GM18873 (cell line): Measurements from ENCODE around the gene TRPM4.
"Not testable (repeated sequence)": the region's sequence is repeated elsewhere in the genome, so short reads cannot be mapped to it uniquely, and the experiment has no call there.

Experiments
- ATAC-seq: cut with Tn5 transposase; IDR thresholded peaks from one replicate; pipeline ENCODE4 v1.9.1; 2021; ENCODE audit warnings: mild to moderate bottlenecking, moderate library complexity, moderate number of reproducible peaks; ENCODE audit not compliant: unreplicated experiment, low FRiP score

TRPM4 gene

GRCh38 chr19:49222528-49222927 lies 64.9 kb downstream of the TRPM4 start:
- ATAC-seq, result no peak

GRCh38 chr19:49223472-49223871 lies 65.9 kb downstream of the TRPM4 start:
- ATAC-seq, result no peak

- ATAC-seq, result not testable (repeated sequence)
These were observed 66.8 kb downstream of the TRPM4 start for GRCh38 chr19:49224441-49224840.

GRCh38 chr19:49224879-49225278 lies 67.3 kb downstream of the TRPM4 start:
- no peak for ATAC-seq

DNA sequence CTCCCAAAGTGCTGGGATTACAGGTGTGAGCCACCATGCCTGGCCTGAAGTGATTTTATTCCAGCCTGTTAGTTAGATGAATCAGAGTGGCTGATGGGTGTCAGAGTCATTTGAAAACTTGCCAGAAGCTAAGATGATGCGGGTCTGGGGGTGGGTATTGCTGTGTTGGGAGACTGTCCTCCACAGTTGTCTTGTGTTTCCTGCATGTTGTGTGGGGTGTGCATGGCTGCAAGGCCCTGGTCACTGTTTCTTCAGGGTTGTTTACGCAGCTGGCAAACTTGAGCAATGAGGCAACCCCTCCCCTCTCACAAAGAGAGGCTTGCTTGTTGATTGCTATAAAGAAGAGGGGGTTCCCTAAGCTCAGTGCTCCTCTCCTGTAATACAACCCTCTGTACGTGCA lies 71.8 kb downstream of the TRPM4 start:
- ATAC-seq, result no peak

DNA sequence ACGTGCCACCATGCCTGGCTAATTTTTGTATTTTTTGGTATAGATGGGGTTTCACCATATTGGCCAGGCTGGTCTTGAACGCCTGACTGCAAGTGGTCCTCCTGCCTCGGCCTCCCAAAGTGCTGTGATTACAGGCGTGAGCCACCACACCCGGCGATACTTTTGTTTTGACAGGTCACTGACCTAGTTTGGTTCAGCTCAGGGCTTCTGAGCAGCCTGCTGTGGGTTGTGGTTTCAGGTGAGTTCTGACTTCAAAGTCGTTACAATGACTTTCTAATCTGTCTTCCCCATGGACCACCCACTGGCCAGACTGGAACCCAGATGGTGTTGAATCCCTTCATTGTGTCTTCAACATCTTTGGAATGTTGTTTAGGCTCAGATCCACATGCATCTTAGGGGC lies 73.8 kb downstream of the TRPM4 start:
- ATAC-seq, result no peak

GRCh38 chr19:49231804-49232203 lies 74.2 kb downstream of the TRPM4 start:
- ATAC-seq, result no peak

DNA sequence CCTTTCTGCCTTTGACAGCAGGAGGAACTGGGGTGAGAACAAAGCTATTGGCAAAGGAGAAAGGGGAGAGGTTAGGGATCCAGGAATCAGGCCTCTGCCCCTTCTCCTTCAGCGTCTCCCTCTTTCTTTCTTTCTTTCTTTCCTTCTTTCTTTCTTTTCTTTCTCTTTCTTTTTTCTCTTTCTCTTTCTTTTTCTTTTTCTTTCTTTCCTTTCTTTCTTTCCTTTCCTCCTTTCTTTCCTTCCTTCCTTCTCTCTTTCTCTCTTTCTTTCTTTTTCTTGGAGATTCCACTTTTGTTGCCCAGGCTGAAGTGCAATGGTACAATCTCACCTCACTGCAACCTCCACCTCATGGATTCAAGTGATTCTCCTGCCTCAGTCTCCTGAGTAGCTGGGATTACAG lies 75.6 kb downstream of the TRPM4 start:
- ATAC-seq, result no peak

GRCh38 chr19:49241769-49242168 lies 84.2 kb downstream of the TRPM4 start:
- no peak for ATAC-seq

DNA sequence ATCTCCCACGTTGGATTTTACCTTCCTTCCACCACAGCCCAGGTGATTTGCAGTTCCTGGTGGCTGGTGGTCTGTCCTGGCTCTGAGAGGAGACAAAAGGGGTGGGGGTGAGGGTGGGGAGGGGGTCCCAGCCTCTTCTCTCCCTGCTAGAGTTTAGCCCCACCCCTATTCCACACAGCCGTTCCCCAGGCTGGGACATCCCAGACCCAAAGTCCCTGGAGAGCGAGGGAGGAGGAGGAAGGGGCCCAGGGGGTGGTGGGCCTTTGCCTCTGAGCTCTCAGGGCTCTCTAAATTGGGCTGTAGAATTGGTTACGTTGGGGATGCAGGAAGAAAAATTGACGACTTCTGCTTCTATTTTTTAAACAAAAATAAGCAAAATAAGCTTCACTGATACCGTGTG lies 85.5 kb downstream of the TRPM4 start:
- ATAC-seq, result no peak

GRCh38 chr19:49243726-49244125 lies 86.1 kb downstream of the TRPM4 start:
- no peak for ATAC-seq

GRCh38 chr19:49244256-49244655 lies 86.7 kb downstream of the TRPM4 start:
- ATAC-seq, result no peak

GRCh38 chr19:49247676-49248075 lies 90.1 kb downstream of the TRPM4 start:
- no peak for ATAC-seq

- ATAC-seq, result no peak
These were observed 92.3 kb downstream of the TRPM4 start for GRCh38 chr19:49249933-49250332.

DNA sequence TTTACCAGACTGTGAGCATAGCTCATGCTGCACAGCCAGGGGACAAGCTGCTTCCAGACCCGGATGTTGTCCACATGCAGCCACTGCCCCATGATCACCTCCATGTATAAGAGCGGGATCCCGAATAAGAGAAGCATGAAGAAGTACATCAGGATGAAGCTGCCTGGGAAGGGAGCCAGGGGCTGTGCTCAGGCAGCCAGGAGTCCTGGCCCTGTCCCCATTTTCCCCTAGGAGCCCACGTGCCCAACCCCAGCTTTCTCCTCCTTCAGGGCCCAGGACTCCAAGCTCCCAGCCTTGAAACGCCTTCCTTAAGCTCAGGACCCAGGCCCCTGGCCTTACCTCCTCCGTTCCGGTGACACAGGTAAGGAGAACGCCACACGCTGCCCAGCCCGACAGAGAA lies 98.1 kb downstream of the TRPM4 start:
- no peak for ATAC-seq

GRCh38 chr19:49256691-49257090 lies 99.1 kb downstream of the TRPM4 start:
- no peak for ATAC-seq
